ENCODE measurements around the gene EVA1A.
A peak's percentile ranks its signal among the peaks of the same experiment; 100 is the strongest.

EVA1A gene

GRCh38 chr2:75560768-75561565 lies at the start of gene EVA1A:
EVA1A (minus strand) TSS chr2:75560939; CDS start chr2:75518140, 42,799 bp downstream.
- Histone ChIP-seq H3K9me3 (ENCODE audit: control insufficient read depth in 1 of 2, low read length in 2 of 2) (no peaks in the 10 kb centered on the region), H3K27me3 (ENCODE audit: low read depth, low read length) (no peaks in the 10 kb centered on the region), H3K27ac (ENCODE audit: low read length) (no peak within 1 kb of the TSS), H3K4me3 (ENCODE audit: low read depth in 1 of 2, low read length in 2 of 2) (peak within 1 kb of the TSS; percentile 57 to 67), H3K36me3 (ENCODE audit: control insufficient read depth in 1 of 2, insufficient read depth in 2 of 2, low read length in 2 of 2) (no peaks in the 10 kb centered on the region), H3K4me1 (ENCODE audit: control insufficient read depth in 1 of 2, insufficient read depth in 2 of 2, low read length in 2 of 2) (peaks cover 0 to 13% of the 10 kb centered on the region in 2 donors)

- Histone ChIP-seq H3K4me3 (ENCODE audit: low read depth in 1 of 2, low read length in 2 of 2) (no peak overlapping the region), H3K4me1 (ENCODE audit: control insufficient read depth in 1 of 2, insufficient read depth in 2 of 2, low read length in 2 of 2) (no peaks in the 10 kb centered on the region)
Measured at GRCh38 chr2:75609937-75610508, 49.3 kb upstream of the EVA1A start.

GRCh38 chr2:75609334-75609689 lies 48.6 kb upstream of the EVA1A start:
- Histone ChIP-seq H3K27me3 (ENCODE audit: low read depth, low read length) (peaks cover 11% of the 10 kb centered on the region), H3K4me3 (ENCODE audit: low read depth in 1 of 2, low read length in 2 of 2) (no peak overlapping the region), H3K4me1 (ENCODE audit: control insufficient read depth in 1 of 2, insufficient read depth in 2 of 2, low read length in 2 of 2) (no peaks in the 10 kb centered on the region), H3K36me3 (ENCODE audit: control insufficient read depth in 1 of 2, insufficient read depth in 2 of 2, low read length in 2 of 2) (no peaks in the 10 kb centered on the region), H3K9me3 (ENCODE audit: control insufficient read depth in 1 of 2, low read length in 2 of 2) (peaks cover 0 to 3% of the 10 kb centered on the region in 2 donors), H3K27ac (ENCODE audit: low read length) (no peak overlapping the region)

More at GRCh38 chr2:75609937-75610508, 49.3 kb upstream of the EVA1A start:
- no peaks in the 10 kb centered on the region for H3K36me3 ChIP-seq (ENCODE audit: control insufficient read depth in 1 of 2, insufficient read depth in 2 of 2, low read length in 2 of 2)
- H3K27me3 ChIP-seq (ENCODE audit: low read depth, low read length): peaks cover 11% of the 10 kb centered on the region
- peaks cover 0 to 3% of the 10 kb centered on the region in 2 donors for H3K9me3 ChIP-seq (ENCODE audit: control insufficient read depth in 1 of 2, low read length in 2 of 2)
- no peak overlapping the region for H3K27ac ChIP-seq (ENCODE audit: low read length)

GRCh38 chr2:75608684-75609333 lies 48.1 kb upstream of the EVA1A start:
- Histone ChIP-seq H3K4me1 (ENCODE audit: control insufficient read depth in 1 of 2, insufficient read depth in 2 of 2, low read length in 2 of 2) (no peaks in the 10 kb centered on the region), H3K36me3 (ENCODE audit: control insufficient read depth in 1 of 2, insufficient read depth in 2 of 2, low read length in 2 of 2) (no peaks in the 10 kb centered on the region), H3K27ac (ENCODE audit: low read length) (no peak overlapping the region), H3K9me3 (ENCODE audit: control insufficient read depth in 1 of 2, low read length in 2 of 2) (peaks cover 0 to 3% of the 10 kb centered on the region in 2 donors), H3K4me3 (ENCODE audit: low read depth in 1 of 2, low read length in 2 of 2) (no peak overlapping the region), H3K27me3 (ENCODE audit: low read depth, low read length) (peaks cover 11% of the 10 kb centered on the region)

GRCh38 chr2:75607988-75608683 lies 47.4 kb upstream of the EVA1A start:
- Histone ChIP-seq H3K36me3 (ENCODE audit: control insufficient read depth in 1 of 2, insufficient read depth in 2 of 2, low read length in 2 of 2) (no peaks in the 10 kb centered on the region), H3K4me1 (ENCODE audit: control insufficient read depth in 1 of 2, insufficient read depth in 2 of 2, low read length in 2 of 2) (no peaks in the 10 kb centered on the region), H3K4me3 (ENCODE audit: low read depth in 1 of 2, low read length in 2 of 2) (no peak overlapping the region), H3K9me3 (ENCODE audit: control insufficient read depth in 1 of 2, low read length in 2 of 2) (peaks cover 0 to 3% of the 10 kb centered on the region in 2 donors), H3K27me3 (ENCODE audit: low read depth, low read length) (peaks cover 11% of the 10 kb centered on the region), H3K27ac (ENCODE audit: low read length) (no peak overlapping the region)

GRCh38 chr2:75607400-75607798 lies 46.7 kb upstream of the EVA1A start:
- H3K27me3 ChIP-seq (ENCODE audit: low read depth, low read length): peaks cover 11% of the 10 kb centered on the region
- no peaks in the 10 kb centered on the region for H3K4me1 ChIP-seq (ENCODE audit: control insufficient read depth in 1 of 2, insufficient read depth in 2 of 2, low read length in 2 of 2)
- no peak overlapping the region for H3K4me3 ChIP-seq (ENCODE audit: low read depth in 1 of 2, low read length in 2 of 2)
- H3K27ac ChIP-seq (ENCODE audit: low read length): no peak overlapping the region
- H3K9me3 ChIP-seq (ENCODE audit: control insufficient read depth in 1 of 2, low read length in 2 of 2): peaks cover 0 to 3% of the 10 kb centered on the region in 2 donors
- H3K36me3 ChIP-seq (ENCODE audit: control insufficient read depth in 1 of 2, insufficient read depth in 2 of 2, low read length in 2 of 2): no peaks in the 10 kb centered on the region

- Histone ChIP-seq H3K27ac (ENCODE audit: low read length) (no peak overlapping the region), H3K4me3 (ENCODE audit: low read depth in 1 of 2, low read length in 2 of 2) (no peak overlapping the region), H3K27me3 (ENCODE audit: low read depth, low read length) (peaks cover 11% of the 10 kb centered on the region), H3K36me3 (ENCODE audit: control insufficient read depth in 1 of 2, insufficient read depth in 2 of 2, low read length in 2 of 2) (no peaks in the 10 kb centered on the region), H3K9me3 (ENCODE audit: control insufficient read depth in 1 of 2, low read length in 2 of 2) (peaks cover 0 to 3% of the 10 kb centered on the region in 2 donors), H3K4me1 (ENCODE audit: control insufficient read depth in 1 of 2, insufficient read depth in 2 of 2, low read length in 2 of 2) (no peaks in the 10 kb centered on the region)
Measured at GRCh38 chr2:75606761-75607399, 46.1 kb upstream of the EVA1A start.

GRCh38 chr2:75605770-75606529 lies 45.2 kb upstream of the EVA1A start:
- peaks cover 0 to 3% of the 10 kb centered on the region in 2 donors for H3K9me3 ChIP-seq (ENCODE audit: control insufficient read depth in 1 of 2, low read length in 2 of 2)
- no peak overlapping the region for H3K4me3 ChIP-seq (ENCODE audit: low read depth in 1 of 2, low read length in 2 of 2)
- peaks cover 11% of the 10 kb centered on the region for H3K27me3 ChIP-seq (ENCODE audit: low read depth, low read length)
- no peak overlapping the region for H3K27ac ChIP-seq (ENCODE audit: low read length)
- H3K36me3 ChIP-seq (ENCODE audit: control insufficient read depth in 1 of 2, insufficient read depth in 2 of 2, low read length in 2 of 2): no peaks in the 10 kb centered on the region
- H3K4me1 ChIP-seq (ENCODE audit: control insufficient read depth in 1 of 2, insufficient read depth in 2 of 2, low read length in 2 of 2): no peaks in the 10 kb centered on the region

- Histone ChIP-seq H3K4me3 (ENCODE audit: low read depth in 1 of 2, low read length in 2 of 2) (no peak overlapping the region), H3K27ac (ENCODE audit: low read length) (no peak overlapping the region), H3K36me3 (ENCODE audit: control insufficient read depth in 1 of 2, insufficient read depth in 2 of 2, low read length in 2 of 2) (no peaks in the 10 kb centered on the region), H3K4me1 (ENCODE audit: control insufficient read depth in 1 of 2, insufficient read depth in 2 of 2, low read length in 2 of 2) (no peaks in the 10 kb centered on the region), H3K9me3 (ENCODE audit: control insufficient read depth in 1 of 2, low read length in 2 of 2) (peaks cover 0 to 3% of the 10 kb centered on the region in 2 donors), H3K27me3 (ENCODE audit: low read depth, low read length) (peaks cover 11% of the 10 kb centered on the region)
Measured at GRCh38 chr2:75604484-75604883, 43.7 kb upstream of the EVA1A start.

- Histone ChIP-seq H3K27ac (ENCODE audit: low read length) (no peak overlapping the region), H3K4me1 (ENCODE audit: control insufficient read depth in 1 of 2, insufficient read depth in 2 of 2, low read length in 2 of 2) (no peaks in the 10 kb centered on the region), H3K4me3 (ENCODE audit: low read depth in 1 of 2, low read length in 2 of 2) (no peak overlapping the region), H3K27me3 (ENCODE audit: low read depth, low read length) (peaks cover 7% of the 10 kb centered on the region), H3K9me3 (ENCODE audit: control insufficient read depth in 1 of 2, low read length in 2 of 2) (peaks cover 0 to 3% of the 10 kb centered on the region in 2 donors), H3K36me3 (ENCODE audit: control insufficient read depth in 1 of 2, insufficient read depth in 2 of 2, low read length in 2 of 2) (no peaks in the 10 kb centered on the region)
Measured at GRCh38 chr2:75603477-75603876, 42.7 kb upstream of the EVA1A start.
